ENCODE data around the gene TMEM109. TPM values are rescaled to one million over a fixed set of nuclear protein-coding genes. Genes with fewer than 3 reads are reported as not detected.

Gene TMEM109
- total and polyA plus RNA-seq, 2 of the 8 experiments (the other 6 are each of a cell fraction or from before 2014, with no cell fraction given), result 27.3 to 30.3 TPM

DNA sequence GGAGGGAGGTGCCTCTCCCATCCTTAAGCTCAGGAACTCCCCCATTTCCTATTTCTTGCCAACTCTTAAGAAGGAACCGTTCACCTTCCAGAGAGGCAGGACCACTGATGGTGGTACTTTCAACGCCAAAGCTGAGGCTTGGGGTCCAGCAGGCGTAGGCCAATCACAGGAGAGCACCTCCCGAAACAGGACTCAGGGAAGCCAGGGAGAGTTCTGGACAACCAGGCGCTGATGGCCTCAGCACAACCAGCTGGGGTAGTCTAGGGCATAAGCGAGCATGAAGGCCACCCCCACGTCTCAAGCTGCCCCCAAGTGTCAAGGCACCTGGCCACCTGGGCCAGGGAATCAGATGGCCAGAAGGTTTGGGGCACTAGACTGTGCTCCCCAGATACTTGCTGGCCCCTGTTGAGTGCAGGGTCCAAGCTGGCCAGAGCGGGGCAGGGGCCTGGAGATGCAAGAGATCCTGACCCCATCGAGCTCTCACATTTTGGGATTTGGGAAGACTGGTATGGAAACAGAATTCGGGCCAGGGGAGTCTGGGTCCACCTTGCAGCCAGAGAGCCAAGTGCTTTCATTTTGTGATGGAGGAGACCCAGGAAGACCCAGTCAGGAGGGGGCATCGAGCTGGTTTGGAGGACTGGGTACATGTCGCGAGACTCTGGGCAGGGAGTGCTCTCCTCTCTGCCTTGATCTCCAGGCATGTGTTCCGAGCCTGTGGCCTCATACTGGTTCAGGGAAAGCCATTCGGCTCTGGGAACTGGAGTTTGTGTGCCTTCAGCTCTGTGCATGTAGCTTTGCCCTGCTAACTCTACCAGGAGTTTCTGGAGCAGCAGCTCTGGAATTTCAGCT is 58.4 kb downstream of the TMEM109 start:
- Histone ChIP-seq H3K23ac (ENCODE audit: insufficient read length) (no peak overlapping the region), H4K91ac (replicated peaks; ENCODE audit: insufficient read length, low read length) (no peak overlapping the region), H3K56ac (replicated peaks; ENCODE audit: insufficient read length, low read depth, low read length) (no peak overlapping the region), H2BK20ac (ENCODE audit: low read length) (no peak overlapping the region), H3K9ac (replicated peaks in 1 of 4; ENCODE audit: extremely low read depth in 1 of 4, low read depth in 3 of 4, low read length in 3 of 4) (no peak overlapping the region), H3K27ac (ENCODE audit: low read depth, low read length) (no peak overlapping the region), H2AK5ac (ENCODE audit: low read depth, low read length) (no peak overlapping the region), H3K4me1 (replicated peaks in 1 of 4; ENCODE audit: control insufficient read depth in 3 of 4, insufficient read depth in 4 of 4, low read length in 3 of 4) (no peaks in the 10 kb centered on the region), H3K27me3 (replicated peaks in 1 of 4; ENCODE audit: control insufficient read depth in 3 of 4, extremely low read depth in 1 of 4, insufficient read depth in 3 of 4, low read length in 3 of 4) (no peaks in the 10 kb centered on the region; a peak in 1 of 7 replicates), H3K79me1 (ENCODE audit: low read depth, low read length) (no peaks in the 10 kb centered on the region), H3K36me3 (ENCODE audit: control insufficient read depth in 2 of 4, insufficient read depth in 4 of 4, low read length in 3 of 4) (no peaks in the 10 kb centered on the region), H3K4me2 (ENCODE audit: insufficient read depth in 1 of 2, low read depth in 2 of 2, low read length in 2 of 2) (no peak overlapping the region), H4K5ac (ENCODE audit: insufficient read length, low read depth, low read length) (no peak overlapping the region), H2AFZ (ENCODE audit: low read length) (no peak overlapping the region), H3K9me3 (ENCODE audit: insufficient read depth in 2 of 2, low read depth in 1 of 2, low read length in 1 of 2) (no peaks in the 10 kb centered on the region; a peak in 1 of 4 replicates), H3K4ac (replicated peaks; ENCODE audit: insufficient read length, low read depth, low read length) (no peak overlapping the region), H3K14ac (ENCODE audit: insufficient read length) (no peak overlapping the region), H2BK5ac (ENCODE audit: low read depth, low read length) (no peak overlapping the region), H4K8ac (ENCODE audit: extremely low read depth, insufficient read depth, low read length) (peak overlapping the region; percentile 4; the same call in 1 of the 2 replicates), H3K4me3 (ENCODE audit: extremely low read depth in 1 of 4, insufficient read depth in 2 of 4, low read depth in 3 of 4, low read length in 4 of 4) (no peak overlapping the region), H2BK15ac (ENCODE audit: low read length) (no peak overlapping the region), H3K18ac (ENCODE audit: extremely low read depth, low read length) (no peak overlapping the region), H2BK12ac (ENCODE audit: low read depth, low read length) (no peak overlapping the region), H3K23me2 (ENCODE audit: low read depth, low read length) (no peaks in the 10 kb centered on the region), H4K20me1 (replicated peaks in 1 of 2; ENCODE audit: control insufficient read depth in 1 of 2, insufficient read depth in 2 of 2, low read length in 2 of 2) (no peaks in the 10 kb centered on the region), H2BK120ac (replicated peaks; ENCODE audit: low read depth, low read length) (no peak overlapping the region), H3K79me2 (ENCODE audit: control insufficient read depth in 1 of 2, insufficient read depth in 2 of 2, low read length in 2 of 2) (no peaks in the 10 kb centered on the region)
- WGBS, 2 experiments (ENCODE audit: extremely low coverage in 1 of 2, insufficient coverage in 1 of 2, insufficient read length in 1 of 2, insufficient replicate concordance in 2 of 2, low coverage in 1 of 2, low lambda C conversion rate in 2 of 2, missing lambda C conversion rate in 1 of 2), result 92% methylated on average over 13 of the region's 15 CpGs; no CpG with 5 or more reads in 1 of the 2 experiments
- POLR2A ChIA-PET (ENCODE audit: partially characterized antibody), result interaction anchor here (0.6 kb wide), 1 partner anchor 218 kb away, joined by 4 read pairs; no protein-coding TSS in a partner anchor
- FAIRE-seq (no peak), DNase-seq (ENCODE audit: low read depth in 1 of 2, low spot score in 2 of 2) (no peak)
- CTCF ChIA-PET (ENCODE audit: partially characterized antibody), result interaction anchor here (0.6 to 2.7 kb wide), 9 partner anchors 10 to 229 kb away, joined by 3 to 9 read pairs (median 3); no protein-coding TSS in a partner anchor
- no peak for TF ChIP-seq KDM1A (IDR thresholded peaks at IDR 0.05; ENCODE audit: borderline replicate concordance, low read length)
- TF ChIP-seq GTF2F1 (IDR thresholded peaks at IDR 0.05; ENCODE audit: borderline replicate concordance, low read depth, low read length), result no peak
- no peak for TF ChIP-seq TBP (IDR thresholded peaks at IDR 0.05; ENCODE audit: low read depth, low read length)
- no peak for TF ChIP-seq MAFK (IDR thresholded peaks at IDR 0.05; ENCODE audit: low read depth, low read length)
- no peak for TF ChIP-seq TAF1 (IDR thresholded peaks at IDR 0.05; ENCODE audit: low read depth, low read length)
- no peak for TF ChIP-seq POLR2A (IDR thresholded peaks at IDR 0.05; ENCODE audit: control extremely low read depth in 1 of 2, low read depth in 2 of 2, low read length in 2 of 2)
- no peak for TF ChIP-seq EP300 (IDR thresholded peaks at IDR 0.05; ENCODE audit: borderline replicate concordance in 1 of 2, low read depth in 2 of 2, low read length in 2 of 2)
- TF ChIP-seq ASH2L (IDR thresholded peaks at IDR 0.05; ENCODE audit: low read length), result no peak
- no peak for TF ChIP-seq PHF8 (conservative IDR thresholded peaks at IDR 0.05; ENCODE audit: low read depth, low read length)
- no peak for TF ChIP-seq RBBP5 (IDR thresholded peaks at IDR 0.05; ENCODE audit: borderline replicate concordance, low read depth, low read length)
- TF ChIP-seq CHD2 (IDR thresholded peaks at IDR 0.05; ENCODE audit: low read length), result no peak
- no peak for TF ChIP-seq SAP30 (IDR thresholded peaks at IDR 0.05; ENCODE audit: insufficient read depth, insufficient replicate concordance, low read length)
- TF ChIP-seq BACH1 (IDR thresholded peaks at IDR 0.05; ENCODE audit: low read length), result no peak
